ENCODE data around the gene PCBP3. TPM values are rescaled to one million over a fixed set of nuclear protein-coding genes. Genes with fewer than 3 reads are reported as not detected.

Gene PCBP3
- total and polyA plus RNA-seq, 2 donors (not counting 3 experiments of a cell fraction or from before 2014, with no cell fraction given), result 0.06 to 1.1 TPM

DNA sequence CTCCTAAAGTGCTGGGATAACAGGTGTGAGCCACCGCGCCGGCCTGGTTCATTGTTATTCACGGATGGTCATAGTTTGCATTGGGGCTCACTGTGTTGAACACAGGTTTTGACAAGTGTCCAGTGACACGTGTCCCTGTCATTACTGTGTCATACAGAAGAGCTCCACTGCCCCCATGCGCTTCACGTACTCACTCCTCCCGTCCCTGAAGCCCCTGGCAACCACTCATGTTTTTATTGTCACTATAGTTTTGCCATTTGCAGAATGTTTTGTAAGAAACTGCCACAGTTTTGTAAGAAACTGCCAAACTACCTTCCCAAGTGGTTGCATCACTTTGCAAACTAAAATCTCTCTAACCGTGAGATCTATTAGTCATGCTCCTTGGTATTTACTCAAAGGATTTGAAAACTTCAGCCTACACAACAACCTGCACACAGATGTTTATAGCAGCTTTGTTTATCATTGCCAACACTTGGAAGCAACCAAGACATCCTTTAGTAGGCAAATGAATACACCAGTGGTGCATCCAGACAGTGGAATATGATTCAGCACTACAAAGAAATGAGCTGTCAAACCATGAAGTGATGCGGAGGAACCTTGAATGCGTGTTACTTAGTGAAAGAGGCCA, 174.9 kb downstream of the PCBP3 start:
- no peaks in the 10 kb centered on the region for H3K36me3 ChIP-seq (ENCODE audit: control insufficient read depth in 2 of 2, extremely low read depth in 1 of 2, insufficient read depth in 2 of 2, low read length in 2 of 2)
- intact Hi-C loops (cut with micrococcal nuclease), result no loop called here
- ChIA-PET POLR2A (no interaction called here), CTCF (interaction anchor here (1.3 to 5.9 kb wide), 2 partner anchors 262 to 678 kb away, joined by 5 to 46 read pairs; no protein-coding TSS in a partner anchor)
- no peaks in the 10 kb centered on the region for H3K4me1 ChIP-seq (ENCODE audit: control insufficient read depth, extremely low read depth, insufficient read depth, low read length)
- no peaks in the 10 kb centered on the region for H3K79me2 ChIP-seq (ENCODE audit: control insufficient read depth, insufficient read depth, low read length)
- DNase-seq (ENCODE audit: low read depth, low spot score), result no peak
- H3K27me3 ChIP-seq (ENCODE audit: control insufficient read depth in 2 of 2, insufficient read depth in 2 of 2, low read length in 2 of 2), result no peaks in the 10 kb centered on the region
- H3K9ac ChIP-seq (replicated peaks; ENCODE audit: extremely low read depth, insufficient read depth, low read length), result no peak overlapping the region
- no peak overlapping the region for H3K4me3 ChIP-seq (replicated peaks in 1 of 3; ENCODE audit: insufficient read depth in 1 of 3, low read depth in 1 of 3, low read length in 3 of 3)
- FAIRE-seq, result no peak
- no TSS peak for BruUV-seq (replicated peaks)
- no peak overlapping the region for H2AFZ ChIP-seq (ENCODE audit: low read depth, low read length)
- no peaks in the 10 kb centered on the region for H3K9me1 ChIP-seq (replicated peaks; ENCODE audit: control insufficient read depth, extremely low read depth, insufficient read depth, low read length)
- no peak overlapping the region for H3K27ac ChIP-seq (ENCODE audit: insufficient read depth, low read depth, low read length)
- TF ChIP-seq, protein P1, sequence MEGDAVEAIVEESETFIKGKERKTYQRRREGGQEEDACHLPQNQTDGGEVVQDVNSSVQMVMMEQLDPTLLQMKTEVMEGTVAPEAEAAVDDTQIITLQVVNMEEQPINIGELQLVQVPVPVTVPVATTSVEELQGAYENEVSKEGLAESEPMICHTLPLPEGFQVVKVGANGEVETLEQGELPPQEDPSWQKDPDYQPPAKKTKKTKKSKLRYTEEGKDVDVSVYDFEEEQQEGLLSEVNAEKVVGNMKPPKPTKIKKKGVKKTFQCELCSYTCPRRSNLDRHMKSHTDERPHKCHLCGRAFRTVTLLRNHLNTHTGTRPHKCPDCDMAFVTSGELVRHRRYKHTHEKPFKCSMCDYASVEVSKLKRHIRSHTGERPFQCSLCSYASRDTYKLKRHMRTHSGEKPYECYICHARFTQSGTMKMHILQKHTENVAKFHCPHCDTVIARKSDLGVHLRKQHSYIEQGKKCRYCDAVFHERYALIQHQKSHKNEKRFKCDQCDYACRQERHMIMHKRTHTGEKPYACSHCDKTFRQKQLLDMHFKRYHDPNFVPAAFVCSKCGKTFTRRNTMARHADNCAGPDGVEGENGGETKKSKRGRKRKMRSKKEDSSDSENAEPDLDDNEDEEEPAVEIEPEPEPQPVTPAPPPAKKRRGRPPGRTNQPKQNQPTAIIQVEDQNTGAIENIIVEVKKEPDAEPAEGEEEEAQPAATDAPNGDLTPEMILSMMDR (IDR thresholded peaks at IDR 0.05; ENCODE audit: extremely low read depth in 1 of 2, insufficient read depth in 1 of 2, low read depth in 1 of 2, low read length in 2 of 2), result no peak
- TF ChIP-seq GATA2 (IDR thresholded peaks at IDR 0.05; ENCODE audit: insufficient read depth, insufficient read length, low read depth, low read length), result no peak
- no peak for TF ChIP-seq EZH2 (IDR thresholded peaks at IDR 0.05; ENCODE audit: borderline replicate concordance, low read depth, low read length, severe bottlenecking)
- TF ChIP-seq POLR2A (IDR thresholded peaks at IDR 0.05; ENCODE audit: low read depth, low read length), result no peak
- no peak for TF ChIP-seq MYC (IDR thresholded peaks at IDR 0.05; ENCODE audit: low read depth, low read length)
- no peak for TF ChIP-seq JUN (IDR thresholded peaks at IDR 0.05; ENCODE audit: borderline replicate concordance, insufficient read depth, insufficient read length, low read depth)
- TF ChIP-seq FOS (IDR thresholded peaks at IDR 0.05; ENCODE audit: borderline replicate concordance, insufficient read depth, low read length), result no peak
- TF ChIP-seq, protein P2, sequence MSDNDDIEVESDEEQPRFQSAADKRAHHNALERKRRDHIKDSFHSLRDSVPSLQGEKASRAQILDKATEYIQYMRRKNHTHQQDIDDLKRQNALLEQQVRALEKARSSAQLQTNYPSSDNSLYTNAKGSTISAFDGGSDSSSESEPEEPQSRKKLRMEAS (IDR thresholded peaks at IDR 0.05; ENCODE audit: insufficient read depth, insufficient read length), result no peak
- no peak for TF ChIP-seq POLR2AphosphoS5 (IDR thresholded peaks at IDR 0.05; ENCODE audit: insufficient read depth, low read depth, low read length)
- H3K9me3 ChIP-seq (replicated peaks; ENCODE audit: control insufficient read depth, insufficient read depth, low read length), result no peaks in the 10 kb centered on the region
- no peaks in the 10 kb centered on the region for H4K20me1 ChIP-seq (replicated peaks; ENCODE audit: control insufficient read depth, extremely low read depth, insufficient read depth, low read length)
- no peak overlapping the region for H3K4me2 ChIP-seq (ENCODE audit: insufficient read depth, low read length)
- dilution Hi-C loops (cut with MboI; ENCODE audit: extremely low pct_ligation_motif_present, low sequenced_read_pairs), result no loop called here

Measured in endothelial cell of umbilical vein (primary cell).